Fibroblast of skin of left quadriceps (primary cell): ENCODE results near the gene GFRA1.

Source experiments
- DNase-seq, 2 experiments: peaks; one replicate each; pipeline ENCODE4 v3.0.0-alpha.2; 2013; ENCODE audit warnings: low read depth in 2 of 2

Gene GFRA1

GRCh38 chr10:116271593-116272439 lies 1.2 kb downstream of the GFRA1 start:
- DNase-seq, result no peak

GRCh38 chr10:116270771-116271592 lies 2.0 kb downstream of the GFRA1 start:
- DNase-seq, result no peak

- no peak for DNase-seq
Measured at GRCh38 chr10:116270126-116270770, 2.8 kb downstream of the GFRA1 start.

- no peak for DNase-seq
Measured at GRCh38 chr10:116269619-116270018, 3.4 kb downstream of the GFRA1 start.

GRCh38 chr10:116268976-116269375 lies 4.0 kb downstream of the GFRA1 start:
- DNase-seq, result no peak

DNA sequence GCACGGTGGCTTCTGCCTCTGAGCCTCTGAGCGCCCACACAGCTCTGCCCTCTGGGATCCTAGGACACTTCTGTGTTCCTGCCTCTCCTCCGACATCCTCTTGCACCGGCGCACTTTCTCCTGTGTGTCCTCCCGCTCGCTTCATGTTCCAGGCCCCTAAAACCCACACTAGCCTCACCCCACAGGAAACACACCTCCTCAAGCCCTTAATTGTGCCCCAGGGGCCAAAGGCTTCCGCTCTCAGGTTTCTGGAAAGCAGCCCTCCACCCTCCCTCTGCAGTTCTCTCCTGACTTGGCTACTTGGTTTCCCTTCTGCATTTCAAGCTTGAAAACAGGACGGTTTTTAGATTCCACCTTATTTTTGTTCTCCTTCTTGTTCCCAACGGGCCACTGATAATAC lies 7.3 kb downstream of the GFRA1 start:
- no peak for DNase-seq

DNA sequence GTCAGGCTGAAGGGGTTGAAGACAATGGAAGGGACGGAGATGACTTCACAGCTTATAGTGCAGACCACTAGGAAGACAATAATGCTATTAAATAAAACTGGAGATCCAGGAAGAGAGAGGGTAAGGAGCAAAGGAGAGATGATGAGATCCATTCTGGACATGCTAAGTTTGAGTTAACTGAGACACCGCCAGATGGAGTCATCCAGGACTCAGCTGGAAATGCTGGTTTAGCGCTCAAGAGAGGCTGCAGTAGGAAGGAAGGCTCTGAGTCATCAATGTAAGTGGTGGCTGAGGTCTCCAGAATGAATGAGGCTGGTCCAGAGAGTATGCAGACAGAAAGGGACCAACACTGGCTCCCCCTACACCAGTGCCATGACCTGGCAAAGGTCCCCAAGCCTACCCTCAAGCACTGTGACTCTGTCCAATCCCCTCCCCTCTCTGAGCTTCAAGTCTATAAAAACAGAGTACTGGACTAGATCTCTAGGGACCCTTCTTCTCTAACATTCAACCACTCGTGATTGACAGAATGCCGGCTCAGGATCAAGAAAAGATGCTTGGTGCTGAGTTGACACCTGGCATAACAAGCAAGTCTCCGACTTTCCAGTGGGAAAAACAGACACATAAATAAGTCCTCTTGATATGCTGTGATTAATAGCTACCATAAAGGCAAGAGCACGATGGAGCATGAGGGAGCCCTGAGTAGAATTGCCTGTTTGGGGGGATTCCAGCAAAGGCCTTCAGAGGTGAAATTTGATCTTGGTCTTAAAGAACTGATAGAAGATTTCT lies 8.9 kb downstream of the GFRA1 start:
- DNase-seq, result no peak

DNA sequence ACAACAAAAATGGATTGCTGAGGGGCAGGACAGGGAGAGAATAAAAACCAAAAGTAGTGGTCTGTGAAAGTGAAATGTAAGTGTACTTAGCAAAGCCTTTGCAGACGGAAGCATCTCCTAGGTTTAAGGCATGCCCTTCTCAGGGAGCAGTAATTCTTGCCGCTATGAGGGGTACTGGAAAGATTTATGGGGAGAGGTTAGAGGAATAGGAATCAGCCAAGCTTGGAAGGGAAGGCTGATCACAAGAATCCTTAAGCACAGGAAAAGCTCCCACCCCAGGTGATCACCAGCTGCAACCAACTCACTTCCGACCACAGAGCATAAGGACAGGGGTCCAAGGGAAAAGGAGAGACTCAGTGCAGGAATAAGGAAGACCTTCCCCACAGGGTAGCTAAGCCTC lies 10.3 kb downstream of the GFRA1 start:
- no peak for DNase-seq

- DNase-seq, result no peak
Measured at GRCh38 chr10:116260599-116260998, 12.4 kb downstream of the GFRA1 start.

DNA sequence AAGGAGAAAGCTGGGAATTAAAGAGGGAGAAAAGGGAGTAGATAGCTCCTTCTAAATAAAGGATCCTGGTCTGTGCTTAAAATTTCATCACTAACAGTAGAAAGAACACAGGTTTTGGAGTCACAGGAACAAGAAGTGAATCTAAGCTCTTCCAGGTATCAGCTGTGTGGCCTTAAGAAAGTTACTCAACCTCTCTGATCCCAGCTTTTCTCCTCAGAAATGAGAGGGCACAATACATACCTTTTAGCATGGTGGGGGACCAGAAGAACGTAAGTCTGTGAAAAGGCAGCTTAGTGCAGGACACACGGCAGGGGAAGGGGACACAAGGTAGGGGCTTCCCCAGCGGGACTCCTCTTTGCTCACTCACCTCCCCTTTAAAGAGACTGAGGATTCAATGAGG lies 13.4 kb downstream of the GFRA1 start:
- DNase-seq, result no peak

DNA sequence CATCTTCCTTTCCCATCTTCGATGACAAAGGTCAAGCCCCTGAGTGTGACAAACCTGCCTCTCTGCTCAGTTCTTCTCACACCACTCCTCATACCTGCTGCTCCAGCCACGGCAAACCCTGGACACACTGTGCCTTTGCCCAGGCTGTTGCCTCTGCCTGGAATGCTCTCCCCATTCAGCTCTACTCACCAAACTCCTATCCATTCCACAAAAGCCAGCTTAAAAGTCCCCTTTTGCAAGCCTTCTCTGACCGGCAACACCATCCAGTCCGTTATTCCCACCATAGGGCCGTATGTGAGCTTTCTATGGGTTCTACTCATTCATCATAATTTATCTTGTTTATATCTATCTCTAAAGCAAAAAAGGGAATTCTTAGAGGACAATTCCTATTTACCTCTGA lies 15.2 kb downstream of the GFRA1 start:
- no peak for DNase-seq

DNA sequence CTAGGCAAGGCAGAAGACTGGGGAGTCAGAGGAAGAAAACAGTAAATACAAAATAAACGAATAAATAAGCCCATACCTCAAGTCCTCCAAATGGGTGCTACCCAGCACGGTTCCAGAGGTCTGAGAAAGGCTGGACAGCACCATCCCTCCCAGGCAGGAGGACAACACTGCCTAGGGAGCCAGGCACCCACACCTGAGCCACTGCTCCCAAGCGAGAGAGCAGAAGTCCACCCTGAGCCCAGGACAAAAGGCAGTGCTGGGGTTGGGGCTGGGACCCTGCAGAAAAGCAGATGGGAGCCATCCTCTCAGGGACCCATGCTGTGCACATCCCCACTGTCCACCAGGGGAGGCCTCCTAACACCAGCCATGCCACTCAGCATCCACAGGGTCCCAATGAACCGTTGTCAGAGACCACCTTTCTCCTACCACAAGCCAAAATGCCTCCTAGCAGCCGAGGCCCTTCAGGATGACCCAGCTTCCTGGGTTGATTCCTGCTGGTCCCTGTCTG lies 16.2 kb downstream of the GFRA1 start:
- no peak for DNase-seq

- DNase-seq, result no peak
Measured at GRCh38 chr10:116255886-116256751, 16.9 kb downstream of the GFRA1 start.

DNA sequence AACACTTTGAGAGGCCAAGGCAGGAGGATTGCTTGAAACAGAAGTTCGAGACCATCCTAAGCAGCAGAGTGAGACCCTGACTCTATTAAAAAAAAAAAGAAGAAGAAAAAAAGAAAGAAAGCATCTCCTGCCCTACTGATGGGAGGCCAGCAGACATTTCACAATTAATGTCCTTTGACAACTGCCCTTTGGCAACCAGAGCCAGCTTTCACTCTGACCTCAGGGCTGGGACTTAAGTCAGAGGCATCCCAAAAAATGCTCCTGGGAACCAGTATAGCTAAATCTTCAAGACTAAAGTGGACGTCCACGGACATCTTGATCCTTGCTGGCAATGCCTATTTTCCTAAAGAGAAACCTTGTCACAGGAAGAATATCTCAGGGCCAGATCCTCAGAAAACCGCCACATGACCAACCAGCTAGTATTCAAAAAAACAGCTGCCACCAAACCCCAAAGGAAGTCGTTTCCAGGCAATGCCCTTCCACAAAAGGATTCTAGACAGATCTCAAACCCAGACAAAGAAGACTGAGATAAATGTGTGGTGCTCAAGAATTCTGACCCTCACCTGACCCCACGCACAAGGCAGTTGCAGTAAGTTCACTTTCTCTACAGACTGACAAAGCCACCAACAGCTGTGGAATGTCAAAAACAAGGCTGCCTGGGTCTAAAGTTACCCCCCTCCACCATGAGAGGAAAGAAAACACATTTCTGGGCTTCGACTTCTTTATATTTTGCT lies 18.4 kb downstream of the GFRA1 start:
- no peak for DNase-seq

- DNase-seq, result no peak
Measured at GRCh38 chr10:116253716-116254115, 19.3 kb downstream of the GFRA1 start.

DNA sequence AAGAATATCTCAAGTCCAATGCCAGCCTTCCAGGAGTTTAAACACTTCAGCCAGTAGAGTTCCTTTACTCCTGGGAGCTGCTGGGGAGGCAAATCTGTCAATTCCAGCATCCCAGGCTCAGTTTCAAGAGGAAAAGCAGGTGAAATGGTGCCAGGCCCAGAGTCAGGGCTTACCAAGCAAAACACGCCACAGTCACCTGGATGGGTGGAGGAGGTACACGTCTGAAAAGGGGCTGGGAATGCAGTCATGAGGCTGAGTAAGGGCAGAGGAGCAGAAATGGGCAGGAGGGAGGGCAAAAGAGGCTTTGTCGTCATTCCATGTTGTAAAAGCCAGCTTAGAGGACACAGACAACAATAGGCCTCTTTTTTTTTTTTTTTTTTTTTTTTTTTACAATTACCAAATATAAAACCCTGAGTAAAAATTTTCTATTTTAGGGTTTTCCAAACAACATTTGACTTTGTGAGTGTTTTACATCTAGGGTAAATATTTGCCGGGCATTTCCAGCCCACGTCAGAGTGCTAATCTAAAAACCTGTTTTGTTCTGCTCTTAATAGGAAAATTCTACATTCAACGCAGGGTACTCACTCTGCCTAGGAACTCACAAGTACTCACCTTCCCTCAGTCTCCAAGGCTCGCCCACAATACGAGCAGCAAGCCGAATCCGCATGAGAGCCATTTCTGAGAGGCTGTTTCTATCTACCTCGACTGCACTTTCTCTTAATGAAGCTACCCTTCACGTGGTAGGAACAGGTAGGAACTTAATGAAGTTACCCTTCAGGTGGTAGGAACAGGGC lies 21.2 kb downstream of the GFRA1 start:
- DNase-seq, result no peak

DNA sequence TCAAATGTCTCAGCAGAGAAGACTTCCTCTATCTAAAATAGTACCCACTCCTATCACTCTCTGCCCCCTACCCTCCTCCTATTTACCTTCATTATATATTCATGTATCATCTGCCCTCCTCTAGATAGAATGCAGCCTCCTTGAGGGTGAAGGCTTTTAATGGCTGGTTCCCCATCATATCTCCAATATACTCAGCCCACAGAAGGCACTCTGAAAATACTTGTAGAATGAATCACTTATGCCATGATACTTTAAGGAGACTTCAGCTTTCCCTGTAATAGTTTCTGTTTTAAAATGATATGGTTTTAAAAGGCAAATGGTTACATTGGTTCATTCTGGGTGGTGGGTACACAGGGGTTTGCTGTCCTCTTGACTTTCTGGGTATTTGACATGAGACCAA lies 25.3 kb downstream of the GFRA1 start:
- no peak for DNase-seq

DNA sequence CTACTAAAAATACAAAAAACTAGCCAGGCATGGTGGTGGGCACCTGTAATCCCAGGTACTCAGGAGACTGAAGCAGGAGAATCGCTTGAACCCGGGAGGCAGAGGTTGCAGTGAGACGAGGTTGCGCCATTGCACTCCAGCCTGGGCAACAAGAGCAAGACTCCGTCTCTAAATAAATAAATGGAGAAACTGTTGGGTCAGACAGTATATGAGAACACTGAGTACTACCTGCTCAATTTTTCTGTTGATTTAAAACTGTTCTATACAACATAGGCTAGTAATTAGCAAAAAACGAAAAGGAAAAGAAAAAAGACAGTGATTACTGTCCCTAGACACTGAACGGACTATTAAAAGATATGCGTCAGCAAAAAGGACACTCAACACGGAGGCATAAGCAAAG lies 26.7 kb downstream of the GFRA1 start:
- DNase-seq, result no peak

- DNase-seq, result no peak
Measured at GRCh38 chr10:116245156-116245555, 27.9 kb downstream of the GFRA1 start.
